Ovary (tissue), 3 donors: ENCODE results near the gene FTO.

Source experiments
- CTCF ChIP-seq, 3 donors: fragments of 450-650 bp in 2 of 3; fragments of 200-600 bp in 1 of 3; IDR thresholded peaks; one replicate each; pipeline versions ENCODE4 v1.5.1 to v1.8.0; 2016 to 2022; ENCODE audit warnings: antibody characterized with exemption in 3 of 3, mild to moderate bottlenecking in 1 of 3
- EP300 ChIP-seq: sonication (generic); formaldehyde crosslinking; IDR thresholded peaks from one replicate; pipeline ENCODE4 v1.6.1; 2017; ENCODE audit warnings: antibody characterized with exemption
- POLR2A ChIP-seq: fragments of 450-650 bp; IDR thresholded peaks from one replicate; pipeline ENCODE4 v1.6.1; 2017; ENCODE audit warnings: antibody characterized with exemption, mild to moderate bottlenecking, moderate library complexity
- donor health status: DM: no; HTN: no; CAD: no.

GRCh38 chr16:53787423-53787822 is 83.5 kb downstream of the FTO start:
- TF ChIP-seq CTCF (IDR thresholded peaks at IDR 0.05) (no peak), POLR2A (no peak), EP300 (no peak)
